Activated naive CD8-positive, alpha-beta T cell treated with anti-CD3 and anti-CD28 coated beads, Interleukin-2, amount 10 ng/mL, durations not matched to agents 7 days and 5 days (primary cell): ENCODE results near the gene TBXA2R. TPM values are rescaled to one million over a fixed set of nuclear protein-coding genes. Genes with fewer than 3 reads are reported as not detected.

Experiments
- ATAC-seq: fragments of 150-1000 bp; cut with Tn5 transposase; one replicate; pipeline ENCODE4 v1.10.0; 2021; ENCODE audit warnings: low read depth, moderate library complexity
- POLR2A ChIA-PET: fragments of 350-600 bp; sonication (Branson Sonifier 250); formaldehyde crosslinking; loops from one replicate; lab custom pipeline; 2021; ENCODE audit warnings: antibody characterized with exemption; lab: Charles Lee
- DNase-seq: peaks from one replicate; pipeline ENCODE4 v3.0.0; 2021
- H3K27ac Mint-ChIP-seq: one replicate; pipeline ENCODE4 v1.8.0; 2022; ENCODE audit warnings: mild to moderate bottlenecking, mixed read lengths
- H3K27me3 Mint-ChIP-seq: one replicate; pipeline ENCODE4 v1.8.0; 2022; ENCODE audit warnings: mild to moderate bottlenecking, moderate library complexity, mixed read lengths
- H3K36me3 Mint-ChIP-seq: one replicate; pipeline ENCODE4 v1.8.0; 2021; ENCODE audit warnings: mild to moderate bottlenecking, mixed read lengths
- H3K4me1 Mint-ChIP-seq: one replicate; pipeline ENCODE4 v1.8.0; 2021; ENCODE audit warnings: mixed read lengths
- H3K4me3 Mint-ChIP-seq: one replicate; pipeline ENCODE4 v1.8.0; 2022; ENCODE audit warnings: mild to moderate bottlenecking, moderate library complexity, mixed read lengths
- H3K9me3 Mint-ChIP-seq: one replicate; pipeline ENCODE4 v1.8.0; 2021; ENCODE audit warnings: mixed read lengths
- total RNA-seq, 2 experiments: library from RNA; stranded (reverse); gene quantifications; one replicate each; pipeline ENCODE4 v1.2.3, GENCODE V29; 2021

TBXA2R gene
- total RNA-seq, 2 experiments from 2014 or later: 1.7 to 2.1 TPM

- H3K36me3 Mint-ChIP-seq: peaks cover 6% of the 10 kb centered on the region
- no peaks in the 10 kb centered on the region for H3K9me3 Mint-ChIP-seq
- H3K4me1 Mint-ChIP-seq: peaks cover 20% of the 10 kb centered on the region
- DNase-seq (no peak), ATAC-seq (no peak)
- no peak overlapping the region for H3K4me3 Mint-ChIP-seq
- POLR2A ChIA-PET: no interaction called here
- H3K27ac Mint-ChIP-seq: no peak overlapping the region
- H3K27me3 Mint-ChIP-seq: no peaks in the 10 kb centered on the region
Observed at GRCh38 chr19:3549816-3550215, 56.9 kb downstream of the TBXA2R start.

DNA sequence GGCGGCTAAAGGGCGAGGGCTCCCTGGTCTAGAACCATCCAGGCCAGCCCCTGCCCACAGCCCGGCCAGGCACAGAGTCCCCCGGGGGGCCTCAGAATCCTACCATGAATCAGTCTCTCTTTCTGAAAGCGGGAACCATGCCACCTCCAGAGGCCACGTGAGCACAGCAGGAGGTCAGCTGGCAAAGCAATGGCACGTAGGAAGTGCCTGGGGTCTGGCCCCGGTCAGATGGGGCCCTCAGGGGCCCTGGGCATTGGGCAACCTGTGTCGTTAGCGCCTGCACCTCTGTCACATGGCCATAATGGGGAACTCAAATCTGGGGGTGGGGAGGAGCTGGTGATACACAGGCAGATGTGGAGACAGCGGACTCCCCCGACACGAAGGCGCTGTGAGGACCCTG lies 58.1 kb downstream of the TBXA2R start:
- Mint-ChIP-seq H3K4me1 (peaks cover 15% of the 10 kb centered on the region), H3K27me3 (no peaks in the 10 kb centered on the region), H3K4me3 (no peak overlapping the region), H3K27ac (no peak overlapping the region), H3K9me3 (no peaks in the 10 kb centered on the region), H3K36me3 (peaks cover 6% of the 10 kb centered on the region)
- ATAC-seq (no peak), DNase-seq (no peak)
- POLR2A ChIA-PET: interaction anchor here (0.6 kb wide), 1 partner anchor 1281 kb away, joined by 6 read pairs; no protein-coding TSS in a partner anchor

DNA sequence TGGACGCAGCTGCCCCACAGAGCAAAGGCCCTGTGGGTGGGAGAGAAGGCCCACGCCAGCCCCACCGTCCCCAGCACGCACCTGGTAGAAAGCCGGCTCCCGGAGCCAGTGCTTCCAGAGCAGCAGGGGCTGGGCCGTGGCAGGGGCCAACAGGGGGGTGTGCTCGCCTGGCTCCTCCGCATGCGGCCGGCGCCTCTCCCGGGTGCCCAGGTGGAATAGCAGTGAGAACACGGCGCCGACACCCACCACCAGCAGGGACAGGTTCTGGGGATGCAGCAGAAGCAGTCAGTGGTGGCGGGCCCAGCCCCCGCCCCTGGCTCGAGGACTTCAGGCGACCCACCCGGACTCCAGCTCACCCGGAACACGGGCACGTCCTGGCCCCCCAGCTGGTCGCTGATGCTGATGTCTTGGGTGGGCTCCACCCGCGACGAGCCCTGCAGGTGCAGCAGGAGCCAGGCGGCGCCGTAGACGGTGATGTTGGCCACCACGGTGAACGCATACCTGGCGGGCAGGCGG lies 58.9 kb downstream of the TBXA2R start:
- no peaks in the 10 kb centered on the region for H3K27me3 Mint-ChIP-seq
- H3K4me3 Mint-ChIP-seq: no peak overlapping the region
- no peaks in the 10 kb centered on the region for H3K9me3 Mint-ChIP-seq
- peaks cover 11% of the 10 kb centered on the region for H3K4me1 Mint-ChIP-seq
- no peak overlapping the region for H3K27ac Mint-ChIP-seq
- ATAC-seq (no peak), DNase-seq (no peak)
- POLR2A ChIA-PET: no interaction called here
- H3K36me3 Mint-ChIP-seq: peaks cover 6% of the 10 kb centered on the region

DNA sequence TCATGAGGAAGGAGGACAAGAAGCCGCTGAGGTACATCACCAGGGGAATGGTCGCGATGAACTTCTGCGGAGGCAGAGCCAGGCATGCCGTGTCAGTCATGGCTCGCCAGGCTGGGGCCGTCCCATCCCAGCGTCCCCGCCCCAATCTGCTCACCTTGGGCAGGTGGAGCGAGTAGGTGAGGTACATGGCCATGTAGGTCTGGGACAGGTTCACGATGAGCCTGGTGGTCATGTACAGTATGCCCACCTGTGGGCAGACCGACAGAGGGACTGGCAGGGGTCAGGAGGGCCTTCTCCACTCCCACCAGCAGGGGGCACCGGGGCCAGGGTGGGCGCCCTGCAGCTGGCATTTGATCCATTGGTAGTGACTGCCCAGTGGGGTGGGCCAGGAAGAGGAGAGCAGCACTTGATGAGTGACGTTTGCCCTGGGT lies 59.4 kb downstream of the TBXA2R start:
- H3K27ac Mint-ChIP-seq: no peak overlapping the region
- DNase-seq: peak; percentile 51
- no peak for ATAC-seq
- H3K4me3 Mint-ChIP-seq: no peak overlapping the region
- POLR2A ChIA-PET: interaction anchor here (1.3 kb wide), 1 partner anchor 10 kb away, joined by 4 read pairs; the partner anchor contains the start of gene MFSD12
- H3K36me3 Mint-ChIP-seq: peaks cover 6% of the 10 kb centered on the region
- no peaks in the 10 kb centered on the region for H3K9me3 Mint-ChIP-seq
- no peaks in the 10 kb centered on the region for H3K27me3 Mint-ChIP-seq
- peaks cover 8% of the 10 kb centered on the region for H3K4me1 Mint-ChIP-seq

DNA sequence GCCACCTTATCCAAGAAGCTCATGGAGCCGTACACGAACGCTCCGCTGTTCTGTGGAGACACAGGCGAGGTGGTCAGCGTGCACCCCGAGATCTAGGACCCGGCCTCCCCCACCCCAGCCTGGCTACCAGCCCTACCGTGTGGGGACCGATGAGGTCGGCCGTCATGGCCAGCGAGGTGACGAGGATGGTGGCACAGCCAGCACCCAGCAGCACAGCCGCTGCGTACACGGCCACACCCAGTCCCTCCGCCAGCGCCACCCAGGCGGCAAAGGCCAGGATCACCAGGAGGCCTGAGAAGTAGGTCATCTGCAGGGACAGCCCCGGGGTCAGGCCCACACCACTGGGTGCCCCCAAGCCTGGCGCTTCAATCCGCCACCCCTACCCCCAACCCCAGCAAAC lies 60.6 kb downstream of the TBXA2R start:
- no peak overlapping the region for H3K4me3 Mint-ChIP-seq
- POLR2A ChIA-PET: interaction anchor here (1.3 kb wide), 1 partner anchor 11 kb away, joined by 4 read pairs; the partner anchor contains the start of gene MFSD12
- DNase-seq: no peak
- ATAC-seq: no peak
- H3K27me3 Mint-ChIP-seq: no peaks in the 10 kb centered on the region
- peaks cover 6% of the 10 kb centered on the region for H3K36me3 Mint-ChIP-seq
- peaks cover 5% of the 10 kb centered on the region for H3K4me1 Mint-ChIP-seq
- H3K27ac Mint-ChIP-seq: peak overlapping the region; percentile 71
- H3K9me3 Mint-ChIP-seq: no peaks in the 10 kb centered on the region

- ATAC-seq: no peak
- no peak overlapping the region for H3K4me3 Mint-ChIP-seq
- no peaks in the 10 kb centered on the region for H3K27me3 Mint-ChIP-seq
- peak overlapping the region; percentile 71 for H3K27ac Mint-ChIP-seq
- POLR2A ChIA-PET: interaction anchor here (0.6 to 0.9 kb wide), 2 partner anchors 28 to 1288 kb away, joined by 3 read pairs; no protein-coding TSS in a partner anchor
- peaks cover 4% of the 10 kb centered on the region for H3K36me3 Mint-ChIP-seq
- no peak for DNase-seq
- peaks cover 5% of the 10 kb centered on the region for H3K4me1 Mint-ChIP-seq
- H3K9me3 Mint-ChIP-seq: no peaks in the 10 kb centered on the region
Observed at GRCh38 chr19:3545669-3546034, 61.0 kb downstream of the TBXA2R start.

DNA sequence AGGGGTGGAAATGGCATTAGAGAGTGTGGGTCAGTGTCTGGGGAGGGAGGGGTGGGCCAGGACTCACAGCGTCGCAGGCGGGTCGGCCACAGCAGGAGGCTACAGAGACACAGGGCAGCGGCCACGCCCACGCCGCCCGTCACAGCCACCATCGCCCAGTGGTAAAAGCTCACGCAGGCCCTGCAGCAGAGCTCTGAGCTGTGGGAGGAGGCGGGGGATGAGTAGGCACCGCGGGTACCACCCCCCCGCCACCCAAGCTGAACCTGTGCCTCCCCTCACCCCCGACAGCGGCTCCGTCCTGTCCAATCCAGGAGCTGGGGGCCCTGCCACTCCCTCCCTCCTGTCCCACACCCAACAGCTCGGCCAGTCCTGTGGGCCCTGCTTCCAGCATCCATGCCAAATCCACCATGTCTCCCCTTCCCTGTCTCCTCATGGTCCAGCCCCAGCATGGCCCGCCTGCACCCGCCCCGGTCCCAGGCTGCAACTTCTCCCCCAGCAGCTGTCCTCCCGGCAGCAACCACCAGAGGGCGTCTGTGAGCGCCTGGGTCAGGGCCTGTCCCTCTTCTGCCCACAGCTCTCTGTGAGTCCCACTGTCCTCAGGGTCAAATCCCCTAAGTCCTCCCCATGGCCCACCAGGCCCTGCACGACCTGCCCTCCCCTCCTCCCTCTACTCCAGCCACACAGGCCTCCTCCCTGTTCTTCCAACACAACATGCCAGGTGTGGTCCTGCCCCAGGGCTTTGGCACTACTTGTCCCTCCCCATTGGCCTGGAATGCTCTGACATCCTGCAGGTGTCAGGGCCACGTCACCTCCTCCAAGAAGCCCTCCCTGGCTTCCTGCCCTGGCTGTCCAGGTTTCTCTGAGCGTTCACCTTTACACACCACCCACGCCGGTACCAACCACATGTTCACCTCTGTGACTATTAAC lies 61.7 kb downstream of the TBXA2R start:
- POLR2A ChIA-PET: interaction anchor here (0.6 to 0.9 kb wide), 2 partner anchors 29 to 1287 kb away, joined by 3 read pairs; no protein-coding TSS in a partner anchor
- Mint-ChIP-seq H3K4me1 (peaks cover 5% of the 10 kb centered on the region), H3K36me3 (peaks cover 5% of the 10 kb centered on the region), H3K4me3 (no peak overlapping the region), H3K27me3 (no peaks in the 10 kb centered on the region), H3K27ac (peak overlapping the region; percentile 86), H3K9me3 (no peaks in the 10 kb centered on the region)
- ATAC-seq (peak; percentile 58), DNase-seq (peak; percentile 90)

Other genes with a start within 250 kb of the TBXA2R start
- 10 to 100 TPM; 18.0 to 19.3 TPM for gene NFIC, start 240.3 kb downstream of the TBXA2R start, total RNA-seq
- gene SMIM24, start 126.3 kb downstream of the TBXA2R start, total RNA-seq: 1 to 10 TPM; 5.2 to 6.0 TPM
- gene SMIM44, start 123.4 kb downstream of the TBXA2R start, total RNA-seq: not detected
- gene DOHH, start 106.2 kb downstream of the TBXA2R start, total RNA-seq: 10 to 100 TPM in 1 of 2 experiments, 1 to 10 TPM in 1; 9.9 to 12.1 TPM
- gene FZR1, start 100.6 kb downstream of the TBXA2R start, total RNA-seq: 10 to 100 TPM; 82.9 to 83.6 TPM
- gene TEKTIP1, start 67.7 kb downstream of the TBXA2R start, total RNA-seq: 10 to 100 TPM; 11.4 to 13.9 TPM
- gene MFSD12, start 49.3 kb downstream of the TBXA2R start, total RNA-seq: 10 to 100 TPM; 84.5 to 90.8 TPM
- gene HMG20B, start 33.9 kb downstream of the TBXA2R start, total RNA-seq: 10 to 100 TPM; 58.5 to 59.5 TPM
- 1 to 10 TPM; 1.4 to 1.5 TPM for gene GIPC3, start 21.4 kb downstream of the TBXA2R start, total RNA-seq
- 10 to 100 TPM; 36.8 to 40.8 TPM for gene CACTIN, start 19.9 kb upstream of the TBXA2R start, total RNA-seq
- 10 to 100 TPM; 18.9 to 23.5 TPM for gene PIP5K1C, start 93.6 kb upstream of the TBXA2R start, total RNA-seq
- gene TJP3, start 101.5 kb upstream of the TBXA2R start, total RNA-seq: 1 to 10 TPM; 5.2 to 7.6 TPM
- gene APBA3, start 154.8 kb upstream of the TBXA2R start, total RNA-seq: 10 to 100 TPM; 54.5 to 61.9 TPM
- gene MRPL54, start 155.8 kb upstream of the TBXA2R start, total RNA-seq: 10 to 100 TPM; 68.9 to 73.9 TPM
- gene RAX2, start 165.4 kb upstream of the TBXA2R start, total RNA-seq: not detected
- 10 to 100 TPM; 29.4 to 31.8 TPM for gene MATK, start 179.5 kb upstream of the TBXA2R start, total RNA-seq